ENCODE measurements around the gene FADS2. TPM values are rescaled to one million over a fixed set of nuclear protein-coding genes. Genes with fewer than 3 reads are reported as not detected.

The FADS2 gene
- total and polyA plus RNA-seq, 2 experiments from 2014 or later = 124 to 392 TPM

DNA sequence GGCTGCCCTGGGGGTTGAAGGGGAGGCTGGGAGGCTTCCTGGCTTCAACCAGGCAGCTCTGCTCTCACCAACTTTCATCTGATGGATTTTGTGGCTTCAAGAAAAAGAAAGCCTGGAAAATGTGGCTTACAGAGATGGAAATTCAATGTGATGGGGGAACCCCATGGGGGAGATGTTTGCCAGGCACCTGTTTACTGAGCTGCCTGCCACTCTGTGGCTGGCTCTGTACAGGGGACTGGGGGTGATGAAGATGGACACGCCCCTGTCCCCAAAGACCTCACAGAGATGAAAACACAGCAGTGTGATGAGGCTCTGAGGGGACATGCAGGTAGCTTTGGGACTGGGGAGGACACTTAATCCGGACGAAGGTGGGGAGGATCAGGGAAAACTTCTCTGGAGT, 45.8 kb upstream of the FADS2 start:
- no peaks in the 10 kb centered on the region for H3K9me2 ChIP-seq (ENCODE audit: insufficient read depth)
- no peaks in the 10 kb centered on the region for H3K4me1 ChIP-seq (ENCODE audit: insufficient read depth)
- no peak overlapping the region for H3K4me2 ChIP-seq
- H3F3A ChIP-seq (replicated peaks; ENCODE audit: low read depth) = 0 out of 2 replicates have a peak, but pooled peaks cover 2% of the 10 kb centered on the region
- peaks cover 6% of the 10 kb centered on the region for H3K36me3 ChIP-seq (ENCODE audit: insufficient read depth)
- DNase-seq (ENCODE audit: low spot score) (no peak), ATAC-seq (no peak)
- no peak overlapping the region for H3K4me3 ChIP-seq
- peaks cover 20% of the 10 kb centered on the region for H3K27me3 Mint-ChIP-seq (ENCODE audit: insufficient read depth, low read depth, poor library complexity)
- H3K27ac Mint-ChIP-seq = no peak overlapping the region
- H3K4me3 Mint-ChIP-seq = no peak overlapping the region
- H3K79me2 ChIP-seq (replicated peaks; ENCODE audit: insufficient read depth) = no peaks in the 10 kb centered on the region
- H3K27ac ChIP-seq (ENCODE audit: low read depth) = no peak overlapping the region
- 0 out of 3 replicates have a peak, but pooled peaks cover 3% of the 10 kb centered on the region for H3K9me3 Mint-ChIP-seq
- H2AFZ ChIP-seq = no peak overlapping the region
- TF ChIP-seq POLR2AphosphoS5 (IDR thresholded peaks at IDR 0.05; ENCODE audit: low read depth) = no peak
- TF ChIP-seq, protein P1, sequence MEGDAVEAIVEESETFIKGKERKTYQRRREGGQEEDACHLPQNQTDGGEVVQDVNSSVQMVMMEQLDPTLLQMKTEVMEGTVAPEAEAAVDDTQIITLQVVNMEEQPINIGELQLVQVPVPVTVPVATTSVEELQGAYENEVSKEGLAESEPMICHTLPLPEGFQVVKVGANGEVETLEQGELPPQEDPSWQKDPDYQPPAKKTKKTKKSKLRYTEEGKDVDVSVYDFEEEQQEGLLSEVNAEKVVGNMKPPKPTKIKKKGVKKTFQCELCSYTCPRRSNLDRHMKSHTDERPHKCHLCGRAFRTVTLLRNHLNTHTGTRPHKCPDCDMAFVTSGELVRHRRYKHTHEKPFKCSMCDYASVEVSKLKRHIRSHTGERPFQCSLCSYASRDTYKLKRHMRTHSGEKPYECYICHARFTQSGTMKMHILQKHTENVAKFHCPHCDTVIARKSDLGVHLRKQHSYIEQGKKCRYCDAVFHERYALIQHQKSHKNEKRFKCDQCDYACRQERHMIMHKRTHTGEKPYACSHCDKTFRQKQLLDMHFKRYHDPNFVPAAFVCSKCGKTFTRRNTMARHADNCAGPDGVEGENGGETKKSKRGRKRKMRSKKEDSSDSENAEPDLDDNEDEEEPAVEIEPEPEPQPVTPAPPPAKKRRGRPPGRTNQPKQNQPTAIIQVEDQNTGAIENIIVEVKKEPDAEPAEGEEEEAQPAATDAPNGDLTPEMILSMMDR (conservative IDR thresholded peaks at IDR 0.05; ENCODE audit: low read depth in 2 of 2) = no peak
- no peak for TF ChIP-seq ETS1 (IDR thresholded peaks at IDR 0.05)
- TF ChIP-seq REST (IDR thresholded peaks at IDR 0.05; ENCODE audit: unreplicated experiment) = no peak
- TF ChIP-seq EZH2phosphoT487 (IDR thresholded peaks at IDR 0.05; ENCODE audit: unreplicated experiment) = no peak
- TF ChIP-seq ZNF331 (CRISPR knock-in tag; IDR thresholded peaks at IDR 0.05; ENCODE audit: low read depth) = no peak
- no peak for TF ChIP-seq ZNF114 (CRISPR knock-in tag; IDR thresholded peaks at IDR 0.05)
- TF ChIP-seq NANOG (IDR thresholded peaks at IDR 0.05; ENCODE audit: borderline replicate concordance) = no peak
- no peak for TF ChIP-seq CREB1 (CRISPR knock-in tag; IDR thresholded peaks at IDR 0.05; ENCODE audit: low read depth)
- TF ChIP-seq EZH2 (IDR thresholded peaks at IDR 0.05; ENCODE audit: low read depth, unreplicated experiment) = no peak
- TF ChIP-seq STAT1 (IDR thresholded peaks at IDR 0.05; ENCODE audit: unreplicated experiment) = no peak
- no peak for TF ChIP-seq JUNB (IDR thresholded peaks at IDR 0.05; ENCODE audit: unreplicated experiment)
- TF ChIP-seq, protein P2, sequence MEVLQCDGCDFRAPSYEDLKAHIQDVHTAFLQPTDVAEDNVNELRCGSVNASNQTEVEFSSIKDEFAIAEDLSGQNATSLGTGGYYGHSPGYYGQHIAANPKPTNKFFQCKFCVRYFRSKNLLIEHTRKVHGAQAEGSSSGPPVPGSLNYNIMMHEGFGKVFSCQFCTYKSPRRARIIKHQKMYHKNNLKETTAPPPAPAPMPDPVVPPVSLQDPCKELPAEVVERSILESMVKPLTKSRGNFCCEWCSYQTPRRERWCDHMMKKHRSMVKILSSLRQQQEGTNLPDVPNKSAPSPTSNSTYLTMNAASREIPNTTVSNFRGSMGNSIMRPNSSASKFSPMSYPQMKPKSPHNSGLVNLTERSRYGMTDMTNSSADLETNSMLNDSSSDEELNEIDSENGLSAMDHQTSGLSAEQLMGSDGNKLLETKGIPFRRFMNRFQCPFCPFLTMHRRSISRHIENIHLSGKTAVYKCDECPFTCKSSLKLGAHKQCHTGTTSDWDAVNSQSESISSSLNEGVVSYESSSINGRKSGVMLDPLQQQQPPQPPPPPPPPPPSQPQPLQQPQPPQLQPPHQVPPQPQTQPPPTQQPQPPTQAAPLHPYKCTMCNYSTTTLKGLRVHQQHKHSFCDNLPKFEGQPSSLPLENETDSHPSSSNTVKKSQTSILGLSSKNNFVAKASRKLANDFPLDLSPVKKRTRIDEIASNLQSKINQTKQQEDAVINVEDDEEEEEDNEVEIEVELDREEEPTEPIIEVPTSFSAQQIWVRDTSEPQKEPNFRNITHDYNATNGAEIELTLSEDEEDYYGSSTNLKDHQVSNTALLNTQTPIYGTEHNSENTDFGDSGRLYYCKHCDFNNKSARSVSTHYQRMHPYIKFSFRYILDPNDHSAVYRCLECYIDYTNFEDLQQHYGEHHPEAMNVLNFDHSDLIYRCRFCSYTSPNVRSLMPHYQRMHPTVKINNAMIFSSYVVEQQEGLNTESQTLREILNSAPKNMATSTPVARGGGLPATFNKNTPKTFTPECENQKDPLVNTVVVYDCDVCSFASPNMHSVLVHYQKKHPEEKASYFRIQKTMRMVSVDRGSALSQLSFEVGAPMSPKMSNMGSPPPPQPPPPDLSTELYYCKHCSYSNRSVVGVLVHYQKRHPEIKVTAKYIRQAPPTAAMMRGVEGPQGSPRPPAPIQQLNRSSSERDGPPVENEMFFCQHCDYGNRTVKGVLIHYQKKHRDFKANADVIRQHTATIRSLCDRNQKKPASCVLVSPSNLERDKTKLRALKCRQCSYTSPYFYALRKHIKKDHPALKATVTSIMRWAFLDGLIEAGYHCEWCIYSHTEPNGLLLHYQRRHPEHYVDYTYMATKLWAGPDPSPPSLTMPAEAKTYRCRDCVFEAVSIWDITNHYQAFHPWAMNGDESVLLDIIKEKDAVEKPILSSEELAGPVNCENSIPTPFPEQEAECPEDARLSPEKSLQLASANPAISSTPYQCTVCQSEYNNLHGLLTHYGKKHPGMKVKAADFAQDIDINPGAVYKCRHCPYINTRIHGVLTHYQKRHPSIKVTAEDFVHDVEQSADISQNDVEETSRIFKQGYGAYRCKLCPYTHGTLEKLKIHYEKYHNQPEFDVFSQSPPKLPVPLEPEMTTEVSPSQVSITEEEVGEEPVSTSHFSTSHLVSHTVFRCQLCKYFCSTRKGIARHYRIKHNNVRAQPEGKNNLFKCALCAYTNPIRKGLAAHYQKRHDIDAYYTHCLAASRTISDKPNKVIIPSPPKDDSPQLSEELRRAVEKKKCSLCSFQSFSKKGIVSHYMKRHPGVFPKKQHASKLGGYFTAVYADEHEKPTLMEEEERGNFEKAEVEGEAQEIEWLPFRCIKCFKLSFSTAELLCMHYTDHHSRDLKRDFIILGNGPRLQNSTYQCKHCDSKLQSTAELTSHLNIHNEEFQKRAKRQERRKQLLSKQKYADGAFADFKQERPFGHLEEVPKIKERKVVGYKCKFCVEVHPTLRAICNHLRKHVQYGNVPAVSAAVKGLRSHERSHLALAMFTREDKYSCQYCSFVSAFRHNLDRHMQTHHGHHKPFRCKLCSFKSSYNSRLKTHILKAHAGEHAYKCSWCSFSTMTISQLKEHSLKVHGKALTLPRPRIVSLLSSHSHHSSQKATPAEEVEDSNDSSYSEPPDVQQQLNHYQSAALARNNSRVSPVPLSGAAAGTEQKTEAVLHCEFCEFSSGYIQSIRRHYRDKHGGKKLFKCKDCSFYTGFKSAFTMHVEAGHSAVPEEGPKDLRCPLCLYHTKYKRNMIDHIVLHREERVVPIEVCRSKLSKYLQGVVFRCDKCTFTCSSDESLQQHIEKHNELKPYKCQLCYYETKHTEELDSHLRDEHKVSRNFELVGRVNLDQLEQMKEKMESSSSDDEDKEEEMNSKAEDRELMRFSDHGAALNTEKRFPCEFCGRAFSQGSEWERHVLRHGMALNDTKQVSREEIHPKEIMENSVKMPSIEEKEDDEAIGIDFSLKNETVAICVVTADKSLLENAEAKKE (CRISPR knock-in tag; IDR thresholded peaks at IDR 0.05) = no peak
- H3K4me1 Mint-ChIP-seq = peaks cover 7% of the 10 kb centered on the region; the same call in 2 of the 3 replicates
- peaks cover 24% of the 10 kb centered on the region for H3K36me3 Mint-ChIP-seq (ENCODE audit: low read depth)
- peaks cover 5% of the 10 kb centered on the region for H4K20me1 ChIP-seq (replicated peaks; ENCODE audit: insufficient read depth)
- H3K27me3 ChIP-seq (ENCODE audit: insufficient read depth) = no peaks in the 10 kb centered on the region
